Astrocyte (in vitro differentiated cells and primary cell): ENCODE results near the gene RTEL1. TPM values are rescaled to one million over a fixed set of nuclear protein-coding genes. Genes with fewer than 3 reads are reported as not detected.

Experiments used
- DNase-seq: peaks from one replicate; pipeline ENCODE4 v3.0.0-alpha.2; 2010; ENCODE audit warnings: low read depth
- FAIRE-seq: peaks from 2 replicates; lab custom pipeline; 2011; peaks lifted over from hg19 to GRCh38; lab: Jason Lieb, UNC
- H2AFZ ChIP-seq: 2 replicates; pipeline ENCODE4 v1.6.0; 2012; ENCODE audit warnings: low read depth, low read length, inconsistent platforms
- H3K27ac ChIP-seq: 2 replicates; pipeline ENCODE4 v1.5.1; 2011; ENCODE audit warnings: low read depth, low read length, inconsistent platforms
- H3K27me3 ChIP-seq: 2 replicates; pipeline ENCODE4 v1.6.0; 2011; ENCODE audit warnings: low read length, inconsistent platforms; ENCODE audit not compliant: insufficient read depth
- H3K36me3 ChIP-seq: 2 replicates; pipeline ENCODE4 v1.5.1; 2011; ENCODE audit warnings: low read length, inconsistent platforms; ENCODE audit not compliant: insufficient read depth
- H3K4me1 ChIP-seq: 2 replicates; pipeline ENCODE4 v1.5.1; 2011; ENCODE audit warnings: low read length, inconsistent platforms; ENCODE audit not compliant: insufficient read depth
- H3K4me2 ChIP-seq: 2 replicates; pipeline ENCODE4 v1.6.0; 2012; ENCODE audit warnings: low read length, inconsistent platforms
- H3K4me3 ChIP-seq: 2 replicates; pipeline ENCODE4 v1.5.1; 2011; ENCODE audit warnings: low read depth, mild to moderate bottlenecking, low read length, inconsistent platforms; ENCODE audit not compliant: insufficient read depth
- H3K79me2 ChIP-seq: 2 replicates; pipeline ENCODE4 v1.6.0; 2012; ENCODE audit warnings: mild to moderate bottlenecking, low read length, inconsistent platforms; ENCODE audit not compliant: insufficient read depth
- H3K9ac ChIP-seq: 2 replicates; pipeline ENCODE4 v1.6.0; 2012; ENCODE audit warnings: mild to moderate bottlenecking, low read length, inconsistent platforms
- H3K9me3 ChIP-seq: 2 replicates; pipeline ENCODE4 v1.5.1; 2012; ENCODE audit warnings: low read depth, mild to moderate bottlenecking, low read length, inconsistent platforms; ENCODE audit not compliant: insufficient read depth
- H4K20me1 ChIP-seq: 2 replicates; pipeline ENCODE4 v1.6.0; 2012; ENCODE audit warnings: low read length, inconsistent platforms; ENCODE audit not compliant: insufficient read depth
- H3K27ac Mint-ChIP-seq: one replicate; pipeline ENCODE4 v1.8.0; 2021; ENCODE audit warnings: mild to moderate bottlenecking, mixed read lengths; ENCODE audit not compliant: unreplicated experiment
- H3K27me3 Mint-ChIP-seq: one replicate; pipeline ENCODE4 v1.8.0; 2021; ENCODE audit warnings: low read depth, mixed read lengths; ENCODE audit not compliant: unreplicated experiment
- H3K36me3 Mint-ChIP-seq: one replicate; pipeline ENCODE4 v1.8.0; 2021; ENCODE audit warnings: low read depth, mixed read lengths; ENCODE audit not compliant: unreplicated experiment
- H3K4me1 Mint-ChIP-seq: one replicate; pipeline ENCODE4 v1.8.0; 2021; ENCODE audit warnings: low read depth, mixed read lengths; ENCODE audit not compliant: unreplicated experiment
- H3K4me3 Mint-ChIP-seq: one replicate; pipeline ENCODE4 v1.8.0; 2021; ENCODE audit warnings: mild to moderate bottlenecking, moderate library complexity, mixed read lengths; ENCODE audit not compliant: unreplicated experiment
- H3K9me3 Mint-ChIP-seq: one replicate; pipeline ENCODE4 v1.8.0; 2021; ENCODE audit warnings: mild to moderate bottlenecking, mixed read lengths; ENCODE audit not compliant: unreplicated experiment
- CTCF ChIP-seq: IDR thresholded peaks from 2 replicates; pipeline ENCODE4 v1.5.1; 2011; ENCODE audit warnings: low read depth, mild to moderate bottlenecking, inconsistent platforms, low read length, moderate library complexity; ENCODE audit not compliant: insufficient read depth
- EZH2 ChIP-seq: IDR thresholded peaks from 2 replicates; pipeline ENCODE4 v1.6.1; 2012; ENCODE audit warnings: mild to moderate bottlenecking, low read length, inconsistent platforms; ENCODE audit not compliant: insufficient read depth
- total RNA-seq: library from RNA; stranded (reverse); gene quantifications from 2 replicates; pipeline ENCODE4 v1.2.1, GENCODE V29; 2021

Gene RTEL1
- total RNA-seq, 1 donor from 2014 or later = 15.5 TPM

- peaks cover 4% of the 10 kb centered on the region for H3K36me3 Mint-ChIP-seq
- peaks cover 8% of the 10 kb centered on the region for H3K79me2 ChIP-seq
- DNase-seq = no peak
- no peaks in the 10 kb centered on the region for H3K4me1 Mint-ChIP-seq
- peak overlapping the region; percentile 73 for H3K4me3 Mint-ChIP-seq
- no peak overlapping the region for H3K27ac ChIP-seq
- no peak overlapping the region for H3K4me3 ChIP-seq
- H3K27ac Mint-ChIP-seq = no peak overlapping the region
- H4K20me1 ChIP-seq = peaks cover 27% of the 10 kb centered on the region
- no peaks in the 10 kb centered on the region for H3K9me3 ChIP-seq
- peak overlapping the region; percentile 98 for H3K4me2 ChIP-seq
- H3K36me3 ChIP-seq = no peaks in the 10 kb centered on the region
- H3K27me3 ChIP-seq = no peaks in the 10 kb centered on the region
- TF ChIP-seq CTCF = no peak
- no peak overlapping the region for H2AFZ ChIP-seq
- H3K9ac ChIP-seq = peak overlapping the region; percentile 83
- H3K9me3 Mint-ChIP-seq = no peaks in the 10 kb centered on the region
- H3K4me1 ChIP-seq = peaks cover 15% of the 10 kb centered on the region
- no peak for FAIRE-seq
- no peaks in the 10 kb centered on the region for H3K27me3 Mint-ChIP-seq
Observed at GRCh38 chr20:63741676-63742380, 83.7 kb downstream of the RTEL1 start.

GRCh38 chr20:63742381-63743024, 84.4 kb downstream of the RTEL1 start:
- H3K27me3 ChIP-seq = no peaks in the 10 kb centered on the region
- H3K4me1 ChIP-seq = peaks cover 15% of the 10 kb centered on the region
- no peaks in the 10 kb centered on the region for H3K9me3 ChIP-seq
- Mint-ChIP-seq H3K4me3 (no peak overlapping the region), H3K36me3 (peaks cover 4% of the 10 kb centered on the region), H3K27me3 (no peaks in the 10 kb centered on the region), H3K9me3 (no peaks in the 10 kb centered on the region), H3K4me1 (no peaks in the 10 kb centered on the region), H3K27ac (no peak overlapping the region)
- no peak overlapping the region for H3K9ac ChIP-seq
- no peak overlapping the region for H3K27ac ChIP-seq
- no peaks in the 10 kb centered on the region for H3K36me3 ChIP-seq
- no peak for DNase-seq
- no peak overlapping the region for H3K4me2 ChIP-seq
- H3K79me2 ChIP-seq = peaks cover 8% of the 10 kb centered on the region
- H4K20me1 ChIP-seq = peaks cover 21% of the 10 kb centered on the region
- no peak overlapping the region for H2AFZ ChIP-seq
- no peak overlapping the region for H3K4me3 ChIP-seq
- no peak for TF ChIP-seq EZH2
- TF ChIP-seq CTCF = no peak
- no peak for FAIRE-seq
